Liver (tissue), 9 donors: Measurements from ENCODE around the gene TTC12. TPM values are rescaled to one million over a fixed set of nuclear protein-coding genes. Genes with fewer than 3 reads are reported as not detected.

Experiments used
- DNase-seq: peaks from one replicate; pipeline ENCODE4 v3.0.0-alpha.2; 2017; ENCODE audit warnings: low spot score
- H3K27ac ChIP-seq, 2 donors: one replicate each; pipeline ENCODE4 v1.7.0; 2013; ENCODE audit warnings: inconsistent platforms in 2 of 2, low read length in 2 of 2, control low read depth in 1 of 2, low read depth in 1 of 2, mild to moderate bottlenecking in 1 of 2
- H3K27me3 ChIP-seq, 4 donors: one replicate each; pipeline versions ENCODE4 v1.6.1 to v1.7.0; 2013; ENCODE audit warnings: low read length in 3 of 4, inconsistent platforms in 1 of 4, mild to moderate bottlenecking in 1 of 4, moderate library complexity in 1 of 4; ENCODE audit not compliant: control insufficient read depth in 4 of 4, insufficient read depth in 4 of 4
- H3K36me3 ChIP-seq, 4 donors: one replicate each; pipeline versions ENCODE4 v1.6.1 to v1.7.0; 2013; ENCODE audit warnings: low read length in 3 of 4, mild to moderate bottlenecking in 3 of 4, low read depth in 1 of 4, moderate library complexity in 1 of 4; ENCODE audit not compliant: control insufficient read depth in 4 of 4, insufficient read depth in 3 of 4
- H3K4me1 ChIP-seq, 4 donors: one replicate each; pipeline versions ENCODE4 v1.6.1 to v1.7.0; 2013; ENCODE audit warnings: low read length in 3 of 4, mild to moderate bottlenecking in 3 of 4, moderate library complexity in 1 of 4; ENCODE audit not compliant: control insufficient read depth in 4 of 4, insufficient read depth in 4 of 4
- H3K4me3 ChIP-seq, 3 donors: one replicate each; pipeline versions ENCODE4 v1.6.1 to v1.7.0; 2013; ENCODE audit warnings: low read length in 3 of 3, control low read depth in 1 of 3, low read depth in 1 of 3, mild to moderate bottlenecking in 1 of 3
- H3K9ac ChIP-seq, 2 donors: one replicate each; pipeline ENCODE4 v1.7.0; 2013; ENCODE audit warnings: low read length in 2 of 2, mild to moderate bottlenecking in 2 of 2, moderate library complexity in 2 of 2, control low read depth in 1 of 2, low read depth in 1 of 2
- H3K9me3 ChIP-seq, 4 donors: one replicate each; pipeline versions ENCODE4 v1.6.1 to v1.7.0; 2013; ENCODE audit warnings: low read length in 3 of 4; ENCODE audit not compliant: control insufficient read depth in 4 of 4
- ATF3 ChIP-seq: IDR thresholded peaks from 2 replicates; pipeline ENCODE4 v1.6.1; 2016; ENCODE audit warnings: antibody characterized with exemption
- EGR1 ChIP-seq, 2 donors: IDR thresholded peaks; 2 replicates each; pipeline ENCODE4 v1.6.1; 2016 to 2018; ENCODE audit warnings: antibody characterized with exemption in 2 of 2, low read depth in 2 of 2
- FOXA2 ChIP-seq: IDR thresholded peaks from 2 replicates; pipeline ENCODE4 v1.6.1; 2016; ENCODE audit warnings: antibody characterized with exemption
- GABPA ChIP-seq, 2 donors: IDR thresholded peaks in 1 of 2; conservative IDR thresholded peaks in 1 of 2; 2 replicates each; pipeline ENCODE4 v1.6.1; 2016; ENCODE audit warnings: antibody characterized with exemption in 2 of 2, mild to moderate bottlenecking in 1 of 2, moderate library complexity in 1 of 2
- HNF4A ChIP-seq, 2 donors: conservative IDR thresholded peaks; 2 replicates each; pipeline ENCODE4 v1.6.1; 2016; ENCODE audit warnings: antibody characterized with exemption in 2 of 2, mild to moderate bottlenecking in 2 of 2
- HNF4G ChIP-seq: IDR thresholded peaks from 2 replicates; pipeline ENCODE4 v1.6.1; 2016; ENCODE audit warnings: antibody characterized with exemption
- MAX ChIP-seq: IDR thresholded peaks from 2 replicates; pipeline ENCODE4 v1.6.1; 2016; ENCODE audit warnings: antibody characterized with exemption
- NR2F2 ChIP-seq: IDR thresholded peaks from 2 replicates; pipeline ENCODE4 v1.6.1; 2016; ENCODE audit warnings: antibody characterized with exemption
- RAD21 ChIP-seq, 2 donors: IDR thresholded peaks; 2 replicates each; pipeline ENCODE4 v1.6.1; 2016; ENCODE audit warnings: antibody characterized with exemption in 2 of 2, mild to moderate bottlenecking in 2 of 2
- REST ChIP-seq: IDR thresholded peaks from 2 replicates; pipeline ENCODE4 v1.6.1; 2016; ENCODE audit warnings: antibody characterized with exemption, mild to moderate bottlenecking
- RXRA ChIP-seq, 2 donors: IDR thresholded peaks; 2 replicates each; pipeline ENCODE4 v1.6.1; 2017 to 2018; ENCODE audit warnings: antibody characterized with exemption in 2 of 2, mild to moderate bottlenecking in 1 of 2
- SP1 ChIP-seq: IDR thresholded peaks from 2 replicates; pipeline ENCODE4 v1.6.1; 2018; ENCODE audit warnings: antibody characterized with exemption, mild to moderate bottlenecking
- TAF1 ChIP-seq: conservative IDR thresholded peaks from 2 replicates; pipeline ENCODE4 v1.6.1; 2016; ENCODE audit warnings: antibody characterized with exemption, mild to moderate bottlenecking
- YY1 ChIP-seq: IDR thresholded peaks from 2 replicates; pipeline ENCODE4 v1.6.1; 2016; ENCODE audit warnings: antibody characterized with exemption, mild to moderate bottlenecking
- ZBTB33 ChIP-seq: IDR thresholded peaks from 2 replicates; pipeline ENCODE4 v1.6.1; 2016; ENCODE audit warnings: antibody characterized with exemption
- WGBS: extraction: QIAGEN DNeasy Blood & Tissue Kit; methylation state at CpG from one replicate; pipeline ENCODE4 v1.1.7; 2013; 5-methylcytosine and 5-hydroxymethylcytosine counted together
- polyA plus RNA-seq, 2 donors: library from polyadenylated mRNA; stranded (reverse) in 1 of 2; unstranded in 1 of 2; fragments of 200-250 nt in 1 of 2; fragments of >200 nt in 1 of 2; fragmentation: Nextera tagmentation in 1 of 2; extraction: Ambion mirVana in 1 of 2; gene quantifications; one replicate each; pipeline versions ENCODE4 v1.2.1 to v1.2.3, GENCODE V29; 2013 to 2015
- total RNA-seq, 2 donors: library from RNA; depleted of rRNA; stranded (reverse); fragments of >200 nt; gene quantifications; one replicate each; pipeline ENCODE4 v1.2.3, GENCODE V29; 2014
- donor health status: healthy.
- donor health status: healthy.
- donor health status: healthy.
- donor health status: healthy.
- donor health status: healthy.

The TTC12 gene
- total and polyA plus RNA-seq, 4 donors = 2.8 to 9.0 (median 4.3) TPM

GRCh38 chr11:113382121-113382520, 67.7 kb downstream of the TTC12 start:
- H3K9ac ChIP-seq = no peak overlapping the region
- no peaks in the 10 kb centered on the region for H3K9me3 ChIP-seq
- H3K4me1 ChIP-seq = no peaks in the 10 kb centered on the region
- H3K27ac ChIP-seq = no peak overlapping the region
- H3K36me3 ChIP-seq = no peaks in the 10 kb centered on the region
- no peak for TF ChIP-seq EGR1 (IDR thresholded peaks at IDR 0.05; ENCODE audit: low read depth in 2 of 2)
- TF ChIP-seq HNF4A (conservative IDR thresholded peaks at IDR 0.05) = no peak
- TF ChIP-seq REST = no peak
- TF ChIP-seq FOXA2 = no peak
- no peak for TF ChIP-seq HNF4G
- TF ChIP-seq TAF1 = no peak
- TF ChIP-seq SP1 = no peak
- no peak for TF ChIP-seq RAD21 (IDR thresholded peaks at IDR 0.05)
- no peak for TF ChIP-seq RXRA (IDR thresholded peaks at IDR 0.05)
- no peak for TF ChIP-seq NR2F2
- no peak for TF ChIP-seq YY1
- no peak for TF ChIP-seq MAX
- no peak for TF ChIP-seq ATF3
- no peak for TF ChIP-seq ZBTB33
- DNase-seq = no peak
- H3K4me3 ChIP-seq = no peak overlapping the region
- H3K27me3 ChIP-seq = peaks cover 0 to 7% (median 2%) of the 10 kb centered on the region in 4 donors

GRCh38 chr11:113384551-113384950, 70.2 kb downstream of the TTC12 start:
- Histone ChIP-seq H3K9ac (no peak overlapping the region), H3K27me3 (peaks cover 0 to 15% (median 4%) of the 10 kb centered on the region in 4 donors), H3K36me3 (no peaks in the 10 kb centered on the region), H3K9me3 (no peaks in the 10 kb centered on the region), H3K27ac (no peak overlapping the region), H3K4me3 (no peak overlapping the region), H3K4me1 (no peaks in the 10 kb centered on the region)
- WGBS = 79% methylated on average over 3 of the region's 3 CpGs
- no peak for DNase-seq
- TF ChIP-seq HNF4A (conservative IDR thresholded peaks at IDR 0.05) = no peak
- TF ChIP-seq GABPA (IDR thresholded peaks at IDR 0.05 in 1 of 2, conservative IDR thresholded peaks at IDR 0.05 in 1 of 2) = no peak
- no peak for TF ChIP-seq ATF3
